GM19324 (cell line): ENCODE measurements around the gene HIRIP3.
"Not testable (repeated sequence)": the region's sequence is repeated elsewhere in the genome, so short reads cannot be mapped to it uniquely, and the experiment has no call there.

Experiments
- ATAC-seq: cut with Tn5 transposase; IDR thresholded peaks from one replicate; pipeline ENCODE4 v1.9.1; 2021; ENCODE audit warnings: mild to moderate bottlenecking, moderate library complexity; ENCODE audit not compliant: unreplicated experiment, low FRiP score

HIRIP3 gene

GRCh38 chr16:29962344-29962994 lies 32.9 kb downstream of the HIRIP3 start:
- no peak for ATAC-seq

- ATAC-seq = peak; percentile 96
Observed at GRCh38 chr16:29961479-29962343, 33.7 kb downstream of the HIRIP3 start, which contains the start of gene TMEM219. Gene TMEM219 (plus strand): TSS chr16:29962079. CDS start chr16:29963144, 1,065 bp downstream.

- ATAC-seq = no peak
Observed at GRCh38 chr16:29961127-29961478, 34.3 kb downstream of the HIRIP3 start.

- ATAC-seq = not testable (repeated sequence)
Observed at GRCh38 chr16:29959821-29960220, 35.6 kb downstream of the HIRIP3 start.

- no peak for ATAC-seq
Observed at GRCh38 chr16:29959293-29959692, 36.1 kb downstream of the HIRIP3 start.

- ATAC-seq = no peak
Observed at GRCh38 chr16:29958756-29959155, 36.7 kb downstream of the HIRIP3 start.

GRCh38 chr16:29951625-29952365 lies 43.6 kb downstream of the HIRIP3 start:
- ATAC-seq = no peak

- ATAC-seq = no peak
Observed at GRCh38 chr16:29950806-29951461, 44.5 kb downstream of the HIRIP3 start.

- no peak for ATAC-seq
Observed at GRCh38 chr16:29947897-29948296, 47.5 kb downstream of the HIRIP3 start.

GRCh38 chr16:29943846-29944799 lies 51.3 kb downstream of the HIRIP3 start:
- ATAC-seq = no peak
